Stromal cell of bone marrow (primary cell): ENCODE measurements around the gene SNX33.
"Not testable (repeated sequence)": the region's sequence is repeated elsewhere in the genome, so short reads cannot be mapped to it uniquely, and the experiment has no call there.

Experiments used
- DNase-seq: peaks from one replicate; pipeline ENCODE4 v3.0.0-alpha.2; 2012; ENCODE audit warnings: low read depth

The SNX33 gene

GRCh38 chr15:75647370-75648155, at the start of gene SNX33:
TSS of gene SNX33 (plus strand) at chr15:75647912. CDS start at chr15:75649103, 1,191 bp downstream.
- peak; percentile 83 for DNase-seq

- DNase-seq, result no peak
These were observed 49.4 kb upstream of the SNX33 start for GRCh38 chr15:75598361-75598760.

- no peak for DNase-seq
These were observed 48.3 kb upstream of the SNX33 start for GRCh38 chr15:75599401-75599800.

- no peak for DNase-seq
These were observed 41.7 kb upstream of the SNX33 start for GRCh38 chr15:75606026-75606425.

GRCh38 chr15:75606711-75607699, 40.7 kb upstream of the SNX33 start:
- DNase-seq, result no peak

- no peak for DNase-seq
These were observed 30.9 kb upstream of the SNX33 start for GRCh38 chr15:75616766-75617165.

- DNase-seq, result peak; percentile 85
These were observed 27.5 kb upstream of the SNX33 start for GRCh38 chr15:75620058-75620820.

GRCh38 chr15:75620841-75621391, 26.8 kb upstream of the SNX33 start:
- DNase-seq, result peak; percentile 98

- DNase-seq, result no peak
These were observed 25.2 kb upstream of the SNX33 start for GRCh38 chr15:75622505-75622904.

- peak; percentile 85 for DNase-seq
These were observed 22.0 kb upstream of the SNX33 start, which contains the start of gene SNUPN for GRCh38 chr15:75625542-75626347. TSS of gene SNUPN (minus strand) at chr15:75625725. CDS start at chr15:75621051, 4,674 bp downstream.

GRCh38 chr15:75631935-75632334, 15.8 kb upstream of the SNX33 start:
- DNase-seq, result no peak

GRCh38 chr15:75633922-75634321, 13.8 kb upstream of the SNX33 start:
- DNase-seq, result not testable (repeated sequence)

GRCh38 chr15:75636026-75636425, 11.7 kb upstream of the SNX33 start:
- no peak for DNase-seq

- DNase-seq, result no peak
These were observed 10.3 kb upstream of the SNX33 start for GRCh38 chr15:75637245-75638009.

- no peak for DNase-seq
These were observed 8.5 kb upstream of the SNX33 start for GRCh38 chr15:75639191-75639708.

GRCh38 chr15:75639709-75640482, 7.8 kb upstream of the SNX33 start, which contains the start of gene IMP3:
TSS of gene IMP3 (minus strand) at chr15:75640224. CDS start at chr15:75640168, 56 bp downstream.
- peak; percentile 98 for DNase-seq

- no peak for DNase-seq
These were observed 7.1 kb upstream of the SNX33 start for GRCh38 chr15:75640483-75641178.

GRCh38 chr15:75641179-75641503, 6.6 kb upstream of the SNX33 start:
- DNase-seq, result no peak
